Aorta (tissue), 5 donors: ENCODE measurements around the gene OR2V1. TPM values are rescaled to one million over a fixed set of nuclear protein-coding genes. Genes with fewer than 3 reads are reported as not detected.
"Not testable (repeated sequence)": the region's sequence is repeated elsewhere in the genome, so short reads cannot be mapped to it uniquely, and the experiment has no call there.

Experiments used
- ATAC-seq: fragments of 200-7000 bp; cut with Tn5 transposase; one replicate; pipeline ENCODE4 v1.9.1; 2022; ENCODE audit warnings: moderate library complexity; ENCODE audit not compliant: low FRiP score
- DNase-seq, 2 donors: peaks; one replicate each; pipeline ENCODE4 v3.0.0-alpha.2; 2020
- H3K27ac ChIP-seq, 2 donors: one replicate each; pipeline ENCODE4 v1.5.1; 2013; ENCODE audit warnings: low read length in 2 of 2, mild to moderate bottlenecking in 2 of 2, moderate library complexity in 2 of 2, control low read depth in 1 of 2, inconsistent platforms in 1 of 2, low read depth in 1 of 2
- H3K27me3 ChIP-seq, 2 donors: one replicate each; pipeline ENCODE4 v1.6.1; 2013; ENCODE audit warnings: control low read depth in 1 of 2, low read length in 1 of 2, mild to moderate bottlenecking in 1 of 2, moderate library complexity in 1 of 2; ENCODE audit not compliant: insufficient read depth in 2 of 2, control insufficient read depth in 1 of 2
- H3K36me3 ChIP-seq, 2 donors: one replicate each; pipeline ENCODE4 v1.6.1; 2013; ENCODE audit warnings: control low read depth in 1 of 2, low read length in 1 of 2, mild to moderate bottlenecking in 1 of 2; ENCODE audit not compliant: insufficient read depth in 2 of 2, control insufficient read depth in 1 of 2
- H3K4me1 ChIP-seq, 2 donors: one replicate each; pipeline ENCODE4 v1.6.1; 2013; ENCODE audit warnings: low read length in 2 of 2, control low read depth in 1 of 2, mild to moderate bottlenecking in 1 of 2, moderate library complexity in 1 of 2; ENCODE audit not compliant: insufficient read depth in 2 of 2, control insufficient read depth in 1 of 2
- H3K4me3 ChIP-seq, 2 donors: one replicate each; pipeline ENCODE4 v1.5.1; 2013; ENCODE audit warnings: low read length in 2 of 2, control low read depth in 1 of 2, mild to moderate bottlenecking in 1 of 2
- H3K9me3 ChIP-seq: one replicate; pipeline ENCODE4 v1.6.1; 2013; ENCODE audit warnings: mild to moderate bottlenecking, low read length; ENCODE audit not compliant: control insufficient read depth
- WGBS, 2 donors: extraction: QIAGEN DNeasy Blood & Tissue Kit; methylation state at CpG; one replicate each; pipeline ENCODE4 v1.1.7; 2013; 5-methylcytosine and 5-hydroxymethylcytosine counted together
- intact Hi-C, 2 donors: fragments of 100-400 bp; cut with DNase I; formaldehyde crosslinking; loops; one replicate each; pipeline versions ENCODE4 v1.14.2 to v1.15.0; 2022
- polyA plus RNA-seq, 2 donors: library from polyadenylated mRNA; stranded (reverse); fragments of 200-250 nt; gene quantifications; one replicate each; pipeline ENCODE4 v1.2.3, GENCODE V29; 2013
- total RNA-seq, 2 donors: library from RNA; stranded (reverse); fragmentation: NEBNext Ultra II Directional; extraction: Animal tissue kit (Norgen Biotek cat#: 25700); gene quantifications; one replicate each; pipeline ENCODE4 v1.2.1, GENCODE V29; 2021
- donor health status: healthy with polysubstance abuse.
- donor health status: Bipolar disorder and iron deficiency.
- donor health status: DM: no; HTN: no; CAD: no.
- donor health status: DM: no; HTN: no; CAD: no.
- donor health status: DM: yes; HTN: yes; CAD: no.

The OR2V1 gene
- total and polyA plus RNA-seq, 4 donors = not detected

- Histone ChIP-seq H3K9me3 (no peaks in the 10 kb centered on the region), H3K27ac (no peak overlapping the region), H3K4me3 (no peak overlapping the region), H3K36me3 (no peaks in the 10 kb centered on the region), H3K27me3 (no peaks in the 10 kb centered on the region), H3K4me1 (no peaks in the 10 kb centered on the region)
- ATAC-seq = no peak
- intact Hi-C loops = loop anchor here in 1 of 2 donors (10.0 kb wide), 1 partner anchor 365 kb away; no protein-coding TSS in a partner anchor
- 75 to 78% methylated on average over 14 of the region's 14 CpGs for WGBS, 2 donors
- no peak for DNase-seq
Measured at GRCh38 chr5:181149806-181150733, 19.1 kb upstream of the OR2V1 start.

- Histone ChIP-seq H3K4me1 (no peaks in the 10 kb centered on the region), H3K27me3 (no peaks in the 10 kb centered on the region)
- no peak for DNase-seq
Measured at GRCh38 chr5:181149355-181149754, 18.4 kb upstream of the OR2V1 start.

GRCh38 chr5:181146927-181147636, 16.1 kb upstream of the OR2V1 start, which contains the start of gene OR2V2:
TSS of gene OR2V2 (plus strand) at chr5:181147586. CDS start at chr5:181154943, 7,357 bp downstream.
- H3K27ac ChIP-seq, H3K36me3 ChIP-seq, ATAC-seq, H3K9me3 ChIP-seq, intact Hi-C loops, H3K4me1 ChIP-seq, H3K27me3 ChIP-seq, H3K4me3 ChIP-seq, DNase-seq: not testable (repeated sequence)
- WGBS, 2 donors = 45 to 54% methylated on average over 6 to 7 of the region's 7 CpGs

More at GRCh38 chr5:181149355-181149754, 18.4 kb upstream of the OR2V1 start:
- no peak overlapping the region for H3K4me3 ChIP-seq
- no peak for ATAC-seq
- no peaks in the 10 kb centered on the region for H3K9me3 ChIP-seq
- H3K36me3 ChIP-seq = no peaks in the 10 kb centered on the region
- intact Hi-C loops = no loop called here
- H3K27ac ChIP-seq = no peak overlapping the region
- 65 to 75% methylated on average over 6 of the region's 6 CpGs for WGBS, 2 donors

GRCh38 chr5:181145133-181145532, 14.2 kb upstream of the OR2V1 start:
- WGBS, 2 donors = 18 to 19% methylated on average over 1 of the region's 1 CpG
- H3K36me3 ChIP-seq = no peaks in the 10 kb centered on the region
- no peaks in the 10 kb centered on the region for H3K9me3 ChIP-seq
- H3K27ac ChIP-seq = no peak overlapping the region
- ATAC-seq (no peak), DNase-seq (no peak)
- no peaks in the 10 kb centered on the region for H3K4me1 ChIP-seq
- no peaks in the 10 kb centered on the region for H3K27me3 ChIP-seq
- intact Hi-C loops = no loop called here
- no peak overlapping the region for H3K4me3 ChIP-seq

- Histone ChIP-seq H3K4me1 (no peaks in the 10 kb centered on the region), H3K27me3 (no peaks in the 10 kb centered on the region), H3K4me3 (no peak overlapping the region), H3K27ac (no peak overlapping the region), H3K36me3 (no peaks in the 10 kb centered on the region), H3K9me3 (no peaks in the 10 kb centered on the region)
- DNase-seq = no peak
- WGBS, 2 donors = 59 to 73% methylated on average over 7 of the region's 7 CpGs
- intact Hi-C loops = no loop called here
- no peak for ATAC-seq
Measured at GRCh38 chr5:181142054-181142453, 11.1 kb upstream of the OR2V1 start.

GRCh38 chr5:181140766-181141165, 9.8 kb upstream of the OR2V1 start:
- Histone ChIP-seq H3K4me1 (no peaks in the 10 kb centered on the region), H3K9me3 (no peaks in the 10 kb centered on the region), H3K4me3 (no peak overlapping the region), H3K27ac (no peak overlapping the region), H3K27me3 (no peaks in the 10 kb centered on the region), H3K36me3 (no peaks in the 10 kb centered on the region)
- DNase-seq (no peak), ATAC-seq (no peak)
- 70 to 73% methylated on average over 3 of the region's 3 CpGs for WGBS, 2 donors
- intact Hi-C loops = no loop called here

- no peaks in the 10 kb centered on the region for H3K9me3 ChIP-seq
- WGBS, 2 donors = 66 to 69% methylated on average over 5 of the region's 5 CpGs
- H3K27ac ChIP-seq = no peak overlapping the region
- H3K27me3 ChIP-seq = no peaks in the 10 kb centered on the region
- DNase-seq = no peak
- no peaks in the 10 kb centered on the region for H3K36me3 ChIP-seq
- H3K4me1 ChIP-seq = no peaks in the 10 kb centered on the region
- no peak for ATAC-seq
- intact Hi-C loops = no loop called here
- H3K4me3 ChIP-seq = no peak overlapping the region
Measured at GRCh38 chr5:181138258-181138657, 7.3 kb upstream of the OR2V1 start.

- Histone ChIP-seq H3K27ac (no peak overlapping the region), H3K27me3 (peaks cover 0 to 1% of the 10 kb centered on the region in 2 donors), H3K36me3 (no peaks in the 10 kb centered on the region), H3K9me3 (no peaks in the 10 kb centered on the region), H3K4me3 (no peak overlapping the region), H3K4me1 (no peaks in the 10 kb centered on the region)
- 82 to 84% methylated on average over 4 of the region's 4 CpGs for WGBS, 2 donors
- no peak for DNase-seq
- intact Hi-C loops = no loop called here
- no peak for ATAC-seq
Measured at GRCh38 chr5:181136361-181136955, 5.5 kb upstream of the OR2V1 start.
